Gastroesophageal sphincter (tissue), 4 donors: ENCODE results near the gene GHRL. TPM values are rescaled to one million over a fixed set of nuclear protein-coding genes. Genes with fewer than 3 reads are reported as not detected.
"Not testable (repeated sequence)": the region's sequence is repeated elsewhere in the genome, so short reads cannot be mapped to it uniquely, and the experiment has no call there.

ENCODE experiments used
- ATAC-seq: fragments of 150-250 bp; one replicate; pipeline ENCODE4 v1.9.1; 2016; ENCODE audit warnings: mild to moderate bottlenecking, moderate library complexity
- H3K27ac ChIP-seq, 4 donors: fragments of 200-600 bp; sonication (generic) in 3 of 4; 1 replicate in 3 of 4; 2 replicates in 1 of 4; pipeline ENCODE4 v1.5.1; 2016 to 2019
- H3K27me3 ChIP-seq: fragments of 200-600 bp; sonication (generic); one replicate; pipeline ENCODE4 v1.5.1; 2019
- H3K36me3 ChIP-seq, 2 donors: fragments of 200-600 bp; sonication (generic); one replicate each; pipeline ENCODE4 v1.5.1; 2019; ENCODE audit warnings: control low read depth in 1 of 2
- H3K4me1 ChIP-seq, 3 donors: fragments of 200-600 bp; sonication (generic); 1 replicate in 2 of 3; 2 replicates in 1 of 3; pipeline ENCODE4 v1.5.1; 2016 to 2019; ENCODE audit warnings: control low read depth in 2 of 3
- H3K4me3 ChIP-seq, 2 donors: fragments of 200-600 bp; sonication (generic); one replicate each; pipeline ENCODE4 v1.5.1; 2019; ENCODE audit warnings: mild to moderate bottlenecking in 1 of 2, moderate library complexity in 1 of 2
- H3K9me3 ChIP-seq, 3 donors: fragments of 200-600 bp; sonication (generic); one replicate each; pipeline ENCODE4 v1.5.1; 2017 to 2019; ENCODE audit warnings: control low read depth in 2 of 3
- EP300 ChIP-seq: sonication (generic); formaldehyde crosslinking; IDR thresholded peaks from one replicate; pipeline ENCODE4 v1.6.1; 2017; ENCODE audit warnings: antibody characterized with exemption, mild to moderate bottlenecking
- POLR2A ChIP-seq, 2 donors: fragments of 450-650 bp; IDR thresholded peaks; one replicate each; pipeline ENCODE4 v1.6.1; 2017; ENCODE audit warnings: antibody characterized with exemption in 2 of 2, mild to moderate bottlenecking in 2 of 2, moderate library complexity in 1 of 2
- POLR2AphosphoS5 ChIP-seq: sonication (generic); formaldehyde crosslinking; IDR thresholded peaks from one replicate; pipeline ENCODE4 v1.6.1; 2017; ENCODE audit warnings: antibody characterized with exemption
- WGBS, 2 donors: methylation state at CpG; one replicate each; pipeline ENCODE4 v1.1.5; 2018; ENCODE audit warnings: low coverage in 1 of 2; 5-methylcytosine and 5-hydroxymethylcytosine counted together
- total RNA-seq, 4 donors: library from RNA; depleted of rRNA; stranded (reverse); fragments of >200 nt; gene quantifications; one replicate each; pipeline ENCODE4 v1.1.0, GENCODE V29; 2016
- TF ChIP-seq, protein P1 (sequence below), 4 experiments: fragments of 200-600 bp in 2 of 4; fragments of 450-650 bp in 2 of 4; sonication (generic) in 1 of 4; IDR thresholded peaks; one replicate each; pipeline ENCODE4 v1.5.1; 2017 to 2019; ENCODE audit warnings: antibody characterized with exemption in 4 of 4, mild to moderate bottlenecking in 2 of 4, moderate library complexity in 2 of 4

GHRL gene
- total RNA-seq, 4 donors from 2014 or later, result 0.47 to 3.2 TPM; not detected in 2

GRCh38 chr3:10303785-10304184 lies 11.0 kb upstream of the GHRL start:
- Histone ChIP-seq H3K27me3 (no peaks in the 10 kb centered on the region), H3K27ac (no peak overlapping the region), H3K9me3 (no peaks in the 10 kb centered on the region), H3K4me1 (no peaks in the 10 kb centered on the region), H3K4me3 (no peak overlapping the region), H3K36me3 (peaks cover 0 to 96% of the 10 kb centered on the region in 2 donors)
- TF ChIP-seq EP300 (no peak), POLR2AphosphoS5 (no peak), POLR2A (IDR thresholded peaks at IDR 0.05) (no peak)
- TF ChIP-seq, protein P1, sequence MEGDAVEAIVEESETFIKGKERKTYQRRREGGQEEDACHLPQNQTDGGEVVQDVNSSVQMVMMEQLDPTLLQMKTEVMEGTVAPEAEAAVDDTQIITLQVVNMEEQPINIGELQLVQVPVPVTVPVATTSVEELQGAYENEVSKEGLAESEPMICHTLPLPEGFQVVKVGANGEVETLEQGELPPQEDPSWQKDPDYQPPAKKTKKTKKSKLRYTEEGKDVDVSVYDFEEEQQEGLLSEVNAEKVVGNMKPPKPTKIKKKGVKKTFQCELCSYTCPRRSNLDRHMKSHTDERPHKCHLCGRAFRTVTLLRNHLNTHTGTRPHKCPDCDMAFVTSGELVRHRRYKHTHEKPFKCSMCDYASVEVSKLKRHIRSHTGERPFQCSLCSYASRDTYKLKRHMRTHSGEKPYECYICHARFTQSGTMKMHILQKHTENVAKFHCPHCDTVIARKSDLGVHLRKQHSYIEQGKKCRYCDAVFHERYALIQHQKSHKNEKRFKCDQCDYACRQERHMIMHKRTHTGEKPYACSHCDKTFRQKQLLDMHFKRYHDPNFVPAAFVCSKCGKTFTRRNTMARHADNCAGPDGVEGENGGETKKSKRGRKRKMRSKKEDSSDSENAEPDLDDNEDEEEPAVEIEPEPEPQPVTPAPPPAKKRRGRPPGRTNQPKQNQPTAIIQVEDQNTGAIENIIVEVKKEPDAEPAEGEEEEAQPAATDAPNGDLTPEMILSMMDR (IDR thresholded peaks at IDR 0.05), result no peak
- 82 to 100% methylated on average over 1 to 3 of the region's 8 CpGs for WGBS, 2 donors
- ATAC-seq, result no peak

- no peak overlapping the region for H3K4me3 ChIP-seq
- no peak overlapping the region for H3K27ac ChIP-seq
- TF ChIP-seq POLR2A (IDR thresholded peaks at IDR 0.05) (no peak), EP300 (no peak), POLR2AphosphoS5 (no peak)
- TF ChIP-seq, protein P1 (IDR thresholded peaks at IDR 0.05), result no peak
- no peaks in the 10 kb centered on the region for H3K27me3 ChIP-seq
- H3K36me3 ChIP-seq, result peaks cover 0 to 95% of the 10 kb centered on the region in 2 donors
- H3K4me1 ChIP-seq, result no peaks in the 10 kb centered on the region
- H3K9me3 ChIP-seq, result no peaks in the 10 kb centered on the region
- ATAC-seq, result no peak
- 74% methylated on average over 8 to 9 of the region's 9 CpGs for WGBS, 2 donors
These were observed 10.4 kb upstream of the GHRL start for GRCh38 chr3:10303105-10303504.

GRCh38 chr3:10300087-10300486 lies 7.3 kb upstream of the GHRL start:
- no peaks in the 10 kb centered on the region for H3K4me1 ChIP-seq
- TF ChIP-seq POLR2A (IDR thresholded peaks at IDR 0.05), result no peak
- no peak for TF ChIP-seq EP300
- TF ChIP-seq, protein P1 (IDR thresholded peaks at IDR 0.05), result no peak
- no peak for TF ChIP-seq POLR2AphosphoS5
- no peak overlapping the region for H3K4me3 ChIP-seq
- H3K27ac ChIP-seq, result no peak overlapping the region
- no peak for ATAC-seq
- H3K9me3 ChIP-seq, result no peaks in the 10 kb centered on the region
- 84 to 89% methylated on average over 5 to 8 of the region's 9 CpGs for WGBS, 2 donors
- peaks cover 0 to 85% of the 10 kb centered on the region in 2 donors for H3K36me3 ChIP-seq
- no peaks in the 10 kb centered on the region for H3K27me3 ChIP-seq

- Histone ChIP-seq H3K4me3 (no peak overlapping the region), H3K36me3 (peaks cover 0 to 81% of the 10 kb centered on the region in 2 donors), H3K27me3 (no peaks in the 10 kb centered on the region), H3K4me1 (no peaks in the 10 kb centered on the region), H3K27ac (no peak overlapping the region), H3K9me3 (no peaks in the 10 kb centered on the region)
- 37 to 75% methylated on average over 2 to 6 of the region's 6 CpGs for WGBS, 2 donors
- TF ChIP-seq EP300 (no peak), POLR2A (IDR thresholded peaks at IDR 0.05) (no peak), POLR2AphosphoS5 (no peak)
- TF ChIP-seq, protein P1 (IDR thresholded peaks at IDR 0.05), result no peak
- ATAC-seq, result no peak
These were observed 6.9 kb upstream of the GHRL start for GRCh38 chr3:10299679-10300078.

DNA sequence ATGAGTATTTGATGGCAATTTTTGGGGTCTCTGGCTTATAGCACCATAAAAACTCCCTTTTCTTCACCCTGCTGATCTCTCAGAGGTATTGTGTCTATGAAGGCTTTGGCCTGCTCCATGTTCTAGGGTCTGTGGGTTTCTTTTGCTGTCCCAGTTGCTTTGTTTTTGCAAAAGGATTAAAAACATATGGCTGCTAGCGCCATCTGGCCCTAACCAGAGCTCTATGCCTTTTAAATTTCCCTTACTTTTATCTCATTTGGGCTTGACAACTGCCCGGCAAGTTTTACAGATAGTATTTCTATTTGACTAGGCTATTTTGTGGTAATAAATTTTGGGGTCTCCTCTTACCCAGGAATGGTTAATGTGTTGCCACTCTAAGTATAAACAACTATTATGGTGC lies 6.4 kb upstream of the GHRL start:
- no peaks in the 10 kb centered on the region for H3K4me1 ChIP-seq
- peaks cover 0 to 80% of the 10 kb centered on the region in 2 donors for H3K36me3 ChIP-seq
- no peak overlapping the region for H3K4me3 ChIP-seq
- H3K27me3 ChIP-seq, result no peaks in the 10 kb centered on the region
- H3K9me3 ChIP-seq, result no peaks in the 10 kb centered on the region
- H3K27ac ChIP-seq, result no peak overlapping the region
- TF ChIP-seq POLR2AphosphoS5 (no peak), EP300 (no peak), POLR2A (IDR thresholded peaks at IDR 0.05) (no peak)
- TF ChIP-seq, protein P1 (IDR thresholded peaks at IDR 0.05), result no peak
- WGBS, 2 donors, result 75 to 86% methylated on average over 2 of the region's 2 CpGs
- ATAC-seq, result no peak

DNA sequence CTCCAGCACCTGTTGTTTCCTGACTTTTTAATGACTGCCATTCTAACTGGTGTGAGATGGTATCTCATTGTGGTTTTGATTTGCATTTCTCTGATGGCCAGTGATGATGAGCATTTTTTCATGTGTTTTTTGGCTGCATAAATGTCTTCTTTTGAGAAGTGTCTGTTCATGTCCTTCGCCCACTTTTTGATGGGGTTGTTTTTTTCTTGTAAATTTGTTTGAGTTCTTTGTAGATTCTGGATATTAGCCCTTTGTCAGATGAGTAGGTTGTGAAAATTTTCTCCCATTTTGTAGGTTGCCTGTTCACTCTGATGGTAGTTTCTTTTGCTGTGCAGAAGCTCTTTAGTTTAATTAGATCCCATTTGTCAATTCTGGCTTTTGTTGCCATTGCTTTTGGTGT lies 5.3 kb upstream of the GHRL start:
- H3K36me3 ChIP-seq, result peaks cover 0 to 78% of the 10 kb centered on the region in 2 donors
- not testable (repeated sequence) for ATAC-seq, H3K27ac ChIP-seq, H3K9me3 ChIP-seq, H3K4me1 ChIP-seq, H3K27me3 ChIP-seq, H3K4me3 ChIP-seq
- WGBS, 2 donors, result no CpG with 5 or more reads among the region's 1 CpG
